Lower leg skin (tissue), 4 donors: Measurements from ENCODE around the gene ZFP42. TPM values are rescaled to one million over a fixed set of nuclear protein-coding genes. Genes with fewer than 3 reads are reported as not detected.

Source experiments
- DNase-seq, 2 donors: peaks; one replicate each; pipeline ENCODE4 v3.0.0-alpha.2; 2019; ENCODE audit warnings: low spot score in 2 of 2
- H3K4me3 ChIP-seq: fragments of 200-600 bp; sonication (generic); 2 replicates; pipeline ENCODE4 v1.5.1; 2017; ENCODE audit warnings: mild to moderate bottlenecking, low read depth; ENCODE audit not compliant: poor library complexity, severe bottlenecking
- CTCF ChIP-seq, 3 donors: fragments of 450-650 bp; IDR thresholded peaks; one replicate each; pipeline ENCODE4 v1.5.1; 2016; ENCODE audit warnings: antibody characterized with exemption in 3 of 3, mild to moderate bottlenecking in 3 of 3, moderate library complexity in 2 of 3
- POLR2A ChIP-seq, 2 donors: fragments of 450-650 bp; IDR thresholded peaks; one replicate each; pipeline ENCODE4 v1.6.1; 2016 to 2017; ENCODE audit warnings: antibody characterized with exemption in 2 of 2, mild to moderate bottlenecking in 1 of 2, moderate library complexity in 1 of 2
- WGBS, 2 donors: methylation state at CpG; one replicate each; pipeline ENCODE4 v1.1.5; 2018; 5-methylcytosine and 5-hydroxymethylcytosine counted together
- intact Hi-C: fragments of 100-400 bp; cut with DNase I; formaldehyde crosslinking; loops from one replicate; pipeline ENCODE4 v1.15.0; 2023; ENCODE audit warnings: low total_unique reads
- total RNA-seq, 4 donors: library from RNA; depleted of rRNA; stranded (reverse); fragments of >200 nt; gene quantifications; one replicate each; pipeline ENCODE4 v1.1.0, GENCODE V29; 2016

ZFP42 gene
- total RNA-seq, 4 donors from 2014 or later, result not detected

GRCh38 chr4:188012426-188012945 lies 16.9 kb downstream of the ZFP42 start:
- intact Hi-C loops, result no loop called here
- H3K4me3 ChIP-seq, result no peak overlapping the region
- TF ChIP-seq POLR2A (IDR thresholded peaks at IDR 0.05) (no peak), CTCF (IDR thresholded peaks at IDR 0.05) (no peak)
- DNase-seq, result no peak
- 87 to 88% methylated on average over 7 of the region's 7 CpGs for WGBS, 2 donors

- H3K4me3 ChIP-seq, result no peak overlapping the region
- TF ChIP-seq CTCF (IDR thresholded peaks at IDR 0.05), result no peak
- TF ChIP-seq POLR2A (IDR thresholded peaks at IDR 0.05), result no peak
- no peak for DNase-seq
- 53 to 66% methylated on average over 14 of the region's 14 CpGs for WGBS, 2 donors
- intact Hi-C loops, result no loop called here
Observed at GRCh38 chr4:188015025-188015940, 19.7 kb downstream of the ZFP42 start.

- no peak overlapping the region for H3K4me3 ChIP-seq
- no peak for DNase-seq
- TF ChIP-seq POLR2A (IDR thresholded peaks at IDR 0.05) (no peak), CTCF (IDR thresholded peaks at IDR 0.05) (no peak)
- intact Hi-C loops, result no loop called here
- WGBS, 2 donors, result 33 to 35% methylated on average over 7 of the region's 7 CpGs
Observed at GRCh38 chr4:188016754-188017153, 21.2 kb downstream of the ZFP42 start.

DNA sequence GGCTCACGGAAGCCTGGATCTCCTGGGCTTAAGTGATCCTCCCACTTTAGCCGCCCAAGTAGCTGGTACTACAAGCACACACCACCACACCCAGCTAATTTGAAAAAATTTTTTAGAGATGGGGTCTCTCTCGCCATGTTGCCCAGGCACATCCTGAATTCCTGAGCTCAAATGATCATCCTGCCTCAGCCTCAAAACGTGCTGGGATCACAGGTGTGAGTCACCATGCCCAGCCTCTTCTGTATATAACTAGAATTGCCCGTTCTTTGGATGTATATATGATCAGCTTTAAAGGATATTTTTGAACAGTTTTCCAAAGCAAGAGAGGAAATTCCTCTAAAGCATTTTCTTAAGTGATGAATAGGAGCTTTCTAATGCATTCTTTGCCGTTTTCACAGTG lies 22.7 kb downstream of the ZFP42 start:
- intact Hi-C loops, result no loop called here
- WGBS, 2 donors, result 70 to 82% methylated on average over 6 of the region's 6 CpGs
- no peak overlapping the region for H3K4me3 ChIP-seq
- no peak for DNase-seq
- TF ChIP-seq CTCF (IDR thresholded peaks at IDR 0.05) (no peak), POLR2A (IDR thresholded peaks at IDR 0.05) (no peak)

- no peak overlapping the region for H3K4me3 ChIP-seq
- no peak for DNase-seq
- TF ChIP-seq POLR2A (IDR thresholded peaks at IDR 0.05) (no peak), CTCF (IDR thresholded peaks at IDR 0.05) (no peak)
- intact Hi-C loops, result loop anchor here (10.0 kb wide), 1 partner anchor 1833 kb away; no protein-coding TSS in a partner anchor
- 57 to 58% methylated on average over 5 of the region's 5 CpGs for WGBS, 2 donors
Observed at GRCh38 chr4:188021548-188022249, 26.1 kb downstream of the ZFP42 start.
